ENCODE results near the gene ZNF281. TPM values are rescaled to one million over a fixed set of nuclear protein-coding genes. Genes with fewer than 3 reads are reported as not detected.
A peak's percentile ranks its signal among the peaks of the same experiment; 100 is the strongest.
"Not testable (repeated sequence)": the region's sequence is repeated elsewhere in the genome, so short reads cannot be mapped to it uniquely, and the experiment has no call there.

ZNF281 gene
- total and polyA plus RNA-seq, 2 donors, result 10.7 to 19.1 TPM

DNA sequence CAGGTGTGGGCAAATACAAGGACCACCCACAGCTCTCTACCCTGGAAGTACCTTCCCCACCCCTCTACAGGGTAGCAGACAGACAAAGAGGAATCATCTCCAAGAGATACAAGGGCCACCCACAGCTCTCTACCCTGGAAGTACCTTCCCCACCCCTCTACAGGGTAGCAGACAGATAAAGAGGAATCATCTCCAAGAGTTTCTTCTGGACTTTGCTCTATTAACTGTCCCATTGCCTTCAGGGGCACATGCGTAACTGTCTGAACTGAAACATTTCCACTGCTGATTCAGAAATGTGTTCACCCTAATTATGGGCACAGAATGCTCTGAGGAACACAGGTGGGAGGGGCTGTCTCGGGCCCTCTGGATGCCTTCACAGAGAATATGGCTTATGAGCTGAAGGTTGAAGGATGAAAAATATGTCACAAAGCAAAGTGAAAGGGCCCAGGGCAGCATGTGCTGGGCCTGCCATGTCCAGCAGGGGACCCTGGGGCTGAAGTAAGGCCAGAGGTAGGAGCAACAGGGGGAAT is 43.9 kb downstream of the ZNF281 start:
- Histone ChIP-seq H3K27me3 (ENCODE audit: control insufficient read depth in 2 of 2, insufficient read depth in 1 of 2, low read length in 1 of 2) (no peaks in the 10 kb centered on the region), H3K9me3 (ENCODE audit: control insufficient read depth in 2 of 2, insufficient read depth in 1 of 2, low read length in 1 of 2) (no peaks in the 10 kb centered on the region), H3K27ac (ENCODE audit: low read depth in 1 of 2, low read length in 1 of 2) (no peak overlapping the region), H3K4me3 (ENCODE audit: low read length in 2 of 2) (no peak overlapping the region), H3K36me3 (ENCODE audit: control insufficient read depth in 2 of 2, insufficient read depth in 2 of 2, low read length in 1 of 2) (no peaks in the 10 kb centered on the region), H3K4me1 (ENCODE audit: control insufficient read depth in 2 of 2, insufficient read depth in 2 of 2, low read length in 2 of 2) (no peaks in the 10 kb centered on the region)
- no peak for DNase-seq (ENCODE audit: low read depth in 6 of 9, low spot score in 9 of 9)
- WGBS, result 97% methylated on average over 2 of the region's 2 CpGs

DNA sequence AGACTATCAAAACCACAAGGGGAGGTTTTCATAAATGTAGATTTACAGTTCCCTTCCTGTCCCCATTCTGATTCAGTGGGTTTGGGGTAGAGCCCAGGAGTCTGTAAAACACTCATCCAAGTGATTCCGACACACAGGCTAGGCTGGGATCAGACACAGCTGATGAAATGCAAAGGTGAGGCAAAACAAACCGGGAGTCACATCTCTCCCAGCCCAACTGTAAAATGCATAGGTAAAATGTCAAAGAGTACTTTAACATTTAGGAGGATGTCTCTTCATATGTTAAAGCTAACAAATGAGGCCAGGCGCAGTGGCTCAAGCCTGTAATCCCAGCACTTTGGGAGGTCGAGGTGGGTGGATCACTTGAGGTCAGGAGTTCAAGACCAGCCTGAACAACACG is 45.0 kb downstream of the ZNF281 start:
- H3K27me3 ChIP-seq (ENCODE audit: control insufficient read depth in 2 of 2, insufficient read depth in 1 of 2, low read length in 1 of 2), result no peaks in the 10 kb centered on the region
- H3K9me3 ChIP-seq (ENCODE audit: control insufficient read depth in 2 of 2, insufficient read depth in 1 of 2, low read length in 1 of 2), result no peaks in the 10 kb centered on the region
- no peaks in the 10 kb centered on the region for H3K36me3 ChIP-seq (ENCODE audit: control insufficient read depth in 2 of 2, insufficient read depth in 2 of 2, low read length in 1 of 2)
- DNase-seq (ENCODE audit: low read depth in 6 of 9, low spot score in 9 of 9), result no peak
- 95% methylated on average over 5 of the region's 5 CpGs for WGBS
- H3K4me1 ChIP-seq (ENCODE audit: control insufficient read depth in 2 of 2, insufficient read depth in 2 of 2, low read length in 2 of 2), result peaks cover 0 to 4% of the 10 kb centered on the region in 2 donors
- H3K27ac ChIP-seq (ENCODE audit: low read depth in 1 of 2, low read length in 1 of 2), result no peak overlapping the region
- H3K4me3 ChIP-seq (ENCODE audit: low read length in 2 of 2), result no peak overlapping the region

DNA sequence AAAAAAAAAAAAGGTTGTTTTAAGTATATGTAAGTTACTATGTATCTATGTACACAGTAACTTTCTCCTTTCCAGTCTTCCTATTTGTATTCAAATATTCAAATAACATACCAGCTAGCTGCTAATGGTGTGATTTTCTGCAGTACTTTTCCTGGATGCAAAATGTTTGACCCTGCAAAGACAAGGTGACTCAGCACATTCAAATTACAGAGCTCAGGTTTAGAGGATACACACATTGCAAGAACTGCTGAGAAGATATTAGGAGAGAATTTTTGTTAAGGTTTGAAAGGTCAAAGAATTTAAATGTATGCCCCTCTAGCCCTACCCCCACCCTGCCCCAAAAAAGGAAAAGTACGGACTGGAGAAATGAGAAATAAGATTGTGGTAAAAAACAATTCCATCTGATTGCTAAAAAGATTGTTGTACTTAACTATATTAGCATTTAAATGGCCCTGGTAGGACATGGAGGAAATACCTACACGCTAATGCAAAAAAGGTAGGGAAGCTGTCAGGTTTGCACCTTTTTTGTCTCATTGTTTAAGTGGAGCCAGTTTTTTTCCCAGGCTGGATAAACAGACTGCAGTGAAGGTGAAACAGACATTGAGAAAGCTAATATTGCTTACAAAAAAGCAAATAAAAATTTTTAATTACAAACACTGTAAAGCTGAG is 45.6 kb downstream of the ZNF281 start:
- Histone ChIP-seq H3K9me3 (ENCODE audit: control insufficient read depth in 2 of 2, insufficient read depth in 1 of 2, low read length in 1 of 2) (no peaks in the 10 kb centered on the region), H3K4me1 (ENCODE audit: control insufficient read depth in 2 of 2, insufficient read depth in 2 of 2, low read length in 2 of 2) (peaks cover 0 to 4% of the 10 kb centered on the region in 2 donors), H3K4me3 (ENCODE audit: low read length in 2 of 2) (no peak overlapping the region), H3K36me3 (ENCODE audit: control insufficient read depth in 2 of 2, insufficient read depth in 2 of 2, low read length in 1 of 2) (no peaks in the 10 kb centered on the region), H3K27ac (ENCODE audit: low read depth in 1 of 2, low read length in 1 of 2) (no peak overlapping the region), H3K27me3 (ENCODE audit: control insufficient read depth in 2 of 2, insufficient read depth in 1 of 2, low read length in 1 of 2) (no peaks in the 10 kb centered on the region)
- DNase-seq (ENCODE audit: low read depth in 6 of 9, low spot score in 9 of 9), result no peak
- WGBS, result 88% methylated on average over 2 of the region's 2 CpGs

DNA sequence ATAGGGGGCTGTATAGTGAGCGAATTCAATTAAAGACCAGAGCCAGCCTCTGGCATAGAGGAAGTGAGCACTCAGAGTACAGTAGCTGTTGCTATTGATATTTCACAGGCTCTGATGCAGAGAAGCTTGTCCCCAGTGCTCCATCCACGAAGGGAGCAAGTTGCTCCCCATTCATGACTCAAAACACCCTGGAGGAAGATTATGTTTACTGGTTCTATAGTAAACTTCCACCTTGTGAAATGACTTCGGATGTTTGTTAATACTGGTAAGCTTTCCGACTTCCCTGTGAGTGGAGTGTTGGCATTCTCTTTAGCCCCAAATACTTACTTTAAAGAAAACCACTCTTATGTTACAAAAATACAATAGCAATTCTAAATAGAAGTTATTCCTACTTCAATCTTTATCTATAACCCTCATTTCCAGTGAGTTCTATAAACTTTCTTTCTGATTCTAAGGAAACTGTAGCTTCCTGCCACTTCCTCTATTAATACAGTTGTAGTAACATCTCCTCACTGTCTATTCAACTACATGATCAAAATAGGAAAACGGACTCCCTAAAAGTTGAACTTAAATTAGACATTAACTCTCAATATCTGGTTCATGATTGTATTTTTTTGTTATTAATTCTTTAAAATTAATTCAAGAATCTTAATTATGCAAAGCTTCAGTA is 46.4 kb downstream of the ZNF281 start:
- 46% methylated on average over 5 of the region's 5 CpGs for WGBS
- peaks cover 0 to 4% of the 10 kb centered on the region in 2 donors for H3K4me1 ChIP-seq (ENCODE audit: control insufficient read depth in 2 of 2, insufficient read depth in 2 of 2, low read length in 2 of 2)

DNA sequence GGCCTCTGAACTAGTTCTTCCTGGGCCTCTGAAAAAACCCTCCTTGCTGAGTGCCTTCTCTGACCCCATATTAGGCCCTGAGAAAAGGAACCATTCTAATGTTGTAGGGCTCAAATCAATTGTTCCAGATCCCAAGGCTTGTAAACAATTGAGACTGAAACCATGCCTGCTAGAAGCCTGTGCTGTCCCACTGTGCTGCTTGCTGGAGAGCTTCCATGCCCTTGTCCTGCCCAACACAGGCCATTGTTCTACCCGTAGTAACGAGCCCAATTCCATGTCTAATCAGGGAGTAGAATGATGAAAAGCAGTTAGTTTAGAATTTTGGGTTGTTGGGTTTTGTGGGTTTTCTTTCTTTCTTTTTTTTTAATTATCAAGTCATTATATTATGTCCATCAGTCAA is 47.4 kb downstream of the ZNF281 start:
- Histone ChIP-seq H3K4me1 (ENCODE audit: control insufficient read depth in 2 of 2, insufficient read depth in 2 of 2, low read length in 2 of 2) (peaks cover 0 to 4% of the 10 kb centered on the region in 2 donors), H3K27ac (ENCODE audit: low read depth in 1 of 2, low read length in 1 of 2) (no peak overlapping the region), H3K27me3 (ENCODE audit: control insufficient read depth in 2 of 2, insufficient read depth in 1 of 2, low read length in 1 of 2) (no peaks in the 10 kb centered on the region), H3K4me3 (ENCODE audit: low read length in 2 of 2) (no peak overlapping the region), H3K9me3 (ENCODE audit: control insufficient read depth in 2 of 2, insufficient read depth in 1 of 2, low read length in 1 of 2) (no peaks in the 10 kb centered on the region), H3K36me3 (ENCODE audit: control insufficient read depth in 2 of 2, insufficient read depth in 2 of 2, low read length in 1 of 2) (no peaks in the 10 kb centered on the region)
- no peak for DNase-seq (ENCODE audit: low read depth in 6 of 9, low spot score in 9 of 9)
- 95% methylated on average over 2 of the region's 2 CpGs for WGBS

More for the DNA sequence above, 46.4 kb downstream of the ZNF281 start:
- Histone ChIP-seq H3K27me3 (ENCODE audit: control insufficient read depth in 2 of 2, insufficient read depth in 1 of 2, low read length in 1 of 2) (no peaks in the 10 kb centered on the region), H3K27ac (ENCODE audit: low read depth in 1 of 2, low read length in 1 of 2) (no peak overlapping the region), H3K9me3 (ENCODE audit: control insufficient read depth in 2 of 2, insufficient read depth in 1 of 2, low read length in 1 of 2) (no peaks in the 10 kb centered on the region), H3K36me3 (ENCODE audit: control insufficient read depth in 2 of 2, insufficient read depth in 2 of 2, low read length in 1 of 2) (no peaks in the 10 kb centered on the region), H3K4me3 (ENCODE audit: low read length in 2 of 2) (no peak overlapping the region)
- no peak for DNase-seq (ENCODE audit: low read depth in 6 of 9, low spot score in 9 of 9)

DNA sequence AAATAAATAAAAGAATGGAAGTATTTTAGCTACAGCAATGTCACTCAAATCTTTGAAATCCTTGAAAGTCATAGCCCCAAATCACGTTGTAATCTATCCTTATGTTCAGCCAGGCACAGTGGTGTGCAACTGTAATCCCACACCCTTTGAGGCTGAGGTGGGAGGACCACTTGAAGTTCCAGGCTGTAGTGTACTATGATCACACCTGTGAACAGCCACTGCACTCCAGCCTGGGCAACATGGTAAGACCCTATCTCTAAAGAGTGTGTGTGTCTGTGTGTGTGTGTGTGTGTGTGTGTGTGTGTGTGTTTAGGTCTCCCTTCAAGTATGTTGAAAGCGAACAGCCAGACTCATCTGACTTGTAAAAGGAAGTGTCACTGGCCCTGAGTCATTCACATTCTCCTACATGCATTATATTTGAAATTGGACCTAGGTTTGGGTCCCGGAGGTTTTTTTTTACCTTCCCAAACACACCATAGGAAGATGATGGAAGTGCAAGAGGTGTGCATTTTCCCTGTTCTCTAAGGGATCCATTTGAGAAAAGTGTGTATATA is 50.1 kb downstream of the ZNF281 start:
- no peaks in the 10 kb centered on the region for H3K27me3 ChIP-seq (ENCODE audit: control insufficient read depth in 2 of 2, insufficient read depth in 1 of 2, low read length in 1 of 2)
- no peak overlapping the region for H3K4me3 ChIP-seq (ENCODE audit: low read length in 2 of 2)
- no peaks in the 10 kb centered on the region for H3K36me3 ChIP-seq (ENCODE audit: control insufficient read depth in 2 of 2, insufficient read depth in 2 of 2, low read length in 1 of 2)
- peak in 1 of 9 donors; percentile 29 for DNase-seq (ENCODE audit: low read depth in 6 of 9, low spot score in 9 of 9)
- no peak overlapping the region for H3K27ac ChIP-seq (ENCODE audit: low read depth in 1 of 2, low read length in 1 of 2)
- no peaks in the 10 kb centered on the region for H3K9me3 ChIP-seq (ENCODE audit: control insufficient read depth in 2 of 2, insufficient read depth in 1 of 2, low read length in 1 of 2)
- peaks cover 0 to 4% of the 10 kb centered on the region in 2 donors for H3K4me1 ChIP-seq (ENCODE audit: control insufficient read depth in 2 of 2, insufficient read depth in 2 of 2, low read length in 2 of 2)
- WGBS, result 87% methylated on average over 3 of the region's 3 CpGs

DNA sequence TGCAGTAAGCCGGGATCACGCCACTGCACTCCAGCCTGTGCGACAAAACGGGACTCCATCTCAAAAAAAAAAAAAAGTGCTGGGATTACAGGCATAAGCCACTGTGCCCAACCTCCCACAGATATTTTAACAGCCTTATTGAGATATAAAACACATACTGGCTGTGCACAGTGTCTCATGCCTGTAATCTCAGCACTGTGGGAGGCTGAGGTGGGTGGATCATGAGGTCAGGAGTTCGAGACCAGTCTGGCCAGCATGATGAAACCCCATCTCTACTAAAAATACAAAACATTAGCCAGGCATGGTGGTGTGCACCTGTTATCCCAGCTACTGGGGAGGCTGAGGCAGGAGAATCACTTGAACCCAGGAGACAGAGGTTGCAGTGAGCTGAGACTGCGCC is 51.9 kb downstream of the ZNF281 start:
- not testable (repeated sequence) for H3K27me3 ChIP-seq (ENCODE audit: control insufficient read depth in 2 of 2, insufficient read depth in 1 of 2, low read length in 1 of 2); DNase-seq (ENCODE audit: low read depth in 6 of 9, low spot score in 9 of 9)
- 82% methylated on average over 6 of the region's 6 CpGs for WGBS

DNA sequence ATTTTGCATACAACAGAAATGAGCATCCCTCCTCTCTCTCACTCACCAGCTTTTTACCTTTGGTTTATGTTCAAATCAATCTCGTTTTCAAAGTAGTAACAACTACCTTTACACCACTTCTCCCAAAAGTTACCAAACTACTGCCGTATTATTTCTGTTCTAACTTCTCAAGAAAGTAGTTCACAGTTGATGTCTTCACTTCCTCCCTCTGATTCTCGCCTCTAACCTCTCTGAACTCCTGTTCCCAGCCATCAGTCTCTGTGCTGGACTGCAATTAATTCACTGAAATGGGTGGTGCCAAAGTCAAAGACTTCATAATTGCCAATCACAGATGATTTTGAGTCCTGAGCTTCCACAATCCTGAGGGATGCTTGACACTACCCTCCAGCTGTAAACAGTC is 54.0 kb downstream of the ZNF281 start:
- no peak for DNase-seq (ENCODE audit: low read depth in 6 of 9, low spot score in 9 of 9)
- Histone ChIP-seq H3K4me3 (ENCODE audit: low read length in 2 of 2) (no peak overlapping the region), H3K27me3 (ENCODE audit: control insufficient read depth in 2 of 2, insufficient read depth in 1 of 2, low read length in 1 of 2) (no peaks in the 10 kb centered on the region), H3K9me3 (ENCODE audit: control insufficient read depth in 2 of 2, insufficient read depth in 1 of 2, low read length in 1 of 2) (no peaks in the 10 kb centered on the region), H3K27ac (ENCODE audit: low read depth in 1 of 2, low read length in 1 of 2) (no peak overlapping the region), H3K4me1 (ENCODE audit: control insufficient read depth in 2 of 2, insufficient read depth in 2 of 2, low read length in 2 of 2) (peaks cover 4 to 20% of the 10 kb centered on the region in 2 donors), H3K36me3 (ENCODE audit: control insufficient read depth in 2 of 2, insufficient read depth in 2 of 2, low read length in 1 of 2) (no peaks in the 10 kb centered on the region)
- WGBS, result 97% methylated on average over 3 of the region's 3 CpGs

More for the DNA sequence above, 51.9 kb downstream of the ZNF281 start:
- not testable (repeated sequence) for H3K4me3 ChIP-seq (ENCODE audit: low read length in 2 of 2); H3K9me3 ChIP-seq (ENCODE audit: control insufficient read depth in 2 of 2, insufficient read depth in 1 of 2, low read length in 1 of 2); H3K27ac ChIP-seq (ENCODE audit: low read depth in 1 of 2, low read length in 1 of 2); H3K36me3 ChIP-seq (ENCODE audit: control insufficient read depth in 2 of 2, insufficient read depth in 2 of 2, low read length in 1 of 2); H3K4me1 ChIP-seq (ENCODE audit: control insufficient read depth in 2 of 2, insufficient read depth in 2 of 2, low read length in 2 of 2)

Data from thymus (tissue), 11 donors.